ENCODE measurements around the gene NSMF. TPM values are rescaled to one million over a fixed set of nuclear protein-coding genes. Genes with fewer than 3 reads are reported as not detected.

NSMF gene
- total RNA-seq, 4 donors from 2014 or later, result 50.1 to 58.5 (median 54.2) TPM

GRCh38 chr9:137409515-137409914 lies 49.6 kb downstream of the NSMF start:
- no peak overlapping the region for H3K4me3 ChIP-seq (replicated peaks in 1 of 3)
- H3K27ac ChIP-seq, result no peak overlapping the region
- TF ChIP-seq POLR2A (IDR thresholded peaks at IDR 0.05) (no peak), CTCF (IDR thresholded peaks at IDR 0.05) (no peak)
- no peaks in the 10 kb centered on the region for H3K9me3 ChIP-seq
- no peaks in the 10 kb centered on the region for H3K36me3 ChIP-seq
- 84 to 92% methylated on average over 11 of the region's 11 CpGs for WGBS, 2 donors
- peaks cover 22 to 45% of the 10 kb centered on the region in 2 donors for H3K4me1 ChIP-seq
- DNase-seq, result no peak
- intact Hi-C loops (cut with DNase I), result loop anchor here (5.0 kb wide), 1 partner anchor 112 kb away; no protein-coding TSS in a partner anchor
- H3K27me3 ChIP-seq, result no peaks in the 10 kb centered on the region

- no peak overlapping the region for H3K27ac ChIP-seq
- intact Hi-C loops (cut with DNase I), result loop anchor here (5.0 kb wide), 1 partner anchor 112 kb away; no protein-coding TSS in a partner anchor
- TF ChIP-seq CTCF (IDR thresholded peaks at IDR 0.05) (no peak), POLR2A (IDR thresholded peaks at IDR 0.05) (no peak)
- no peak for DNase-seq
- no peaks in the 10 kb centered on the region for H3K27me3 ChIP-seq
- no peaks in the 10 kb centered on the region for H3K36me3 ChIP-seq
- H3K9me3 ChIP-seq, result no peaks in the 10 kb centered on the region
- H3K4me1 ChIP-seq, result peaks cover 22 to 45% of the 10 kb centered on the region in 2 donors
- 95 to 97% methylated on average over 15 to 24 of the region's 24 CpGs for WGBS, 2 donors
- H3K4me3 ChIP-seq (replicated peaks in 1 of 3), result no peak overlapping the region
These were observed 50.3 kb downstream of the NSMF start for GRCh38 chr9:137408651-137409405.

- no peak overlapping the region for H3K27ac ChIP-seq
- peak overlapping the region in 1 of 3 donors; percentile 30 for H3K4me3 ChIP-seq (replicated peaks in 1 of 3)
- no peaks in the 10 kb centered on the region for H3K9me3 ChIP-seq
- H3K27me3 ChIP-seq, result no peaks in the 10 kb centered on the region
- H3K4me1 ChIP-seq, result peaks cover 22 to 43% of the 10 kb centered on the region in 2 donors
- intact Hi-C loops (cut with DNase I), result loop anchor here (5.0 kb wide), 1 partner anchor 110 kb away; no protein-coding TSS in a partner anchor
- WGBS, 2 donors, result 65 to 83% methylated on average over 12 to 24 of the region's 31 CpGs
- H3K36me3 ChIP-seq, result no peaks in the 10 kb centered on the region
- DNase-seq, result no peak
- TF ChIP-seq CTCF (IDR thresholded peaks at IDR 0.05), result no peak
- no peak for TF ChIP-seq POLR2A (IDR thresholded peaks at IDR 0.05)
These were observed 51.4 kb downstream of the NSMF start for GRCh38 chr9:137407590-137408300.

- Histone ChIP-seq H3K4me3 (replicated peaks in 1 of 3) (peak overlapping the region in 2 of 3 donors; percentile 13 to 30), H3K27ac (no peak overlapping the region), H3K4me1 (peaks cover 22 to 36% of the 10 kb centered on the region in 2 donors), H3K36me3 (no peaks in the 10 kb centered on the region), H3K27me3 (no peaks in the 10 kb centered on the region), H3K9me3 (no peaks in the 10 kb centered on the region)
- TF ChIP-seq POLR2A (IDR thresholded peaks at IDR 0.05), result no peak
- peak; percentile 42 to 89 (median 78) for TF ChIP-seq CTCF (IDR thresholded peaks at IDR 0.05)
- intact Hi-C loops (cut with DNase I), result loop anchor here (5.0 kb wide), 1 partner anchor 110 kb away; no protein-coding TSS in a partner anchor
- peak; percentile 65 to 70 for DNase-seq
- WGBS, 2 donors, result 0 to 30% methylated on average over 2 to 7 of the region's 63 CpGs
These were observed 52.1 kb downstream of the NSMF start for GRCh38 chr9:137406876-137407589.

Measured in thyroid gland (tissue), 4 donors.